H9 (cell line): ENCODE results near the gene CDK14. TPM values are rescaled to one million over a fixed set of nuclear protein-coding genes. Genes with fewer than 3 reads are reported as not detected.
"Not testable (repeated sequence)": the region's sequence is repeated elsewhere in the genome, so short reads cannot be mapped to it uniquely, and the experiment has no call there.

Experiments used
- DNase-seq: peaks from one replicate; pipeline ENCODE4 v3.0.0-alpha.2; 2017
- H2AFZ ChIP-seq: one replicate; pipeline ENCODE4 v1.6.1; 2013; ENCODE audit warnings: mild to moderate bottlenecking, low read length, control low read depth, moderate library complexity
- H2AK5ac ChIP-seq: 2 replicates; pipeline ENCODE4 v1.6.1; 2013; ENCODE audit warnings: low read length, control low read depth, mixed read lengths; ENCODE audit not compliant: insufficient read length
- H2BK120ac ChIP-seq: one replicate; pipeline ENCODE4 v1.6.1; 2013; ENCODE audit warnings: low read depth, mild to moderate bottlenecking, low read length, control low read depth, inconsistent platforms; ENCODE audit not compliant: poor library complexity, severe bottlenecking
- H2BK12ac ChIP-seq: 2 replicates; pipeline ENCODE4 v1.6.1; 2013; ENCODE audit warnings: low read length, control low read depth, mixed read lengths, low read depth; ENCODE audit not compliant: insufficient read length
- H2BK15ac ChIP-seq: 2 replicates; pipeline ENCODE4 v1.6.1; 2013; ENCODE audit warnings: low read depth, low read length, control low read depth
- H2BK20ac ChIP-seq: one replicate; pipeline ENCODE4 v1.6.1; 2013; ENCODE audit warnings: low read depth, mild to moderate bottlenecking, low read length, control low read depth, inconsistent platforms; ENCODE audit not compliant: poor library complexity, severe bottlenecking
- H2BK5ac ChIP-seq: 2 replicates; pipeline ENCODE4 v1.6.1; 2013; ENCODE audit warnings: low read length, control low read depth, mixed read lengths; ENCODE audit not compliant: insufficient read length
- H3K14ac ChIP-seq: 2 replicates; pipeline ENCODE4 v1.6.1; 2013; ENCODE audit warnings: low read length, control low read depth; ENCODE audit not compliant: insufficient read depth
- H3K18ac ChIP-seq: 2 replicates; pipeline ENCODE4 v1.6.1; 2013; ENCODE audit warnings: low read depth, mild to moderate bottlenecking, mixed read lengths, low read length, control low read depth; ENCODE audit not compliant: insufficient read length
- H3K23ac ChIP-seq: 2 replicates; pipeline ENCODE4 v1.6.1; 2013; ENCODE audit warnings: low read length, control low read depth, mixed read lengths, low read depth; ENCODE audit not compliant: insufficient read length
- H3K23me2 ChIP-seq: 2 replicates; pipeline ENCODE4 v1.6.1; 2013; ENCODE audit warnings: low read depth, mild to moderate bottlenecking, mixed read lengths, low read length, control low read depth; ENCODE audit not compliant: insufficient read length, poor library complexity, severe bottlenecking
- H3K27ac ChIP-seq: 2 replicates; pipeline ENCODE4 v1.5.1; 2013; ENCODE audit warnings: low read length, control low read depth, mixed read lengths, low read depth; ENCODE audit not compliant: insufficient read length
- H3K27me3 ChIP-seq: 2 replicates; pipeline ENCODE4 v1.6.1; 2013; ENCODE audit warnings: low read length, control low read depth, inconsistent platforms; ENCODE audit not compliant: insufficient read depth
- H3K4ac ChIP-seq: 2 replicates; pipeline ENCODE4 v1.6.1; 2013; ENCODE audit warnings: low read depth, mild to moderate bottlenecking, control low read depth, inconsistent platforms, low read length, moderate library complexity
- H3K4me1 ChIP-seq: 2 replicates; pipeline ENCODE4 v1.6.1; 2013; ENCODE audit warnings: low read length, control low read depth, inconsistent platforms; ENCODE audit not compliant: insufficient read depth
- H3K4me2 ChIP-seq: 2 replicates; pipeline ENCODE4 v1.6.1; 2013; ENCODE audit warnings: low read length, control low read depth, mixed read lengths; ENCODE audit not compliant: insufficient read length, insufficient read depth
- H3K56ac ChIP-seq: 2 replicates; pipeline ENCODE4 v1.6.1; 2013; ENCODE audit warnings: low read depth, mild to moderate bottlenecking, mixed read lengths, low read length, control low read depth; ENCODE audit not compliant: insufficient read length
- H3K79me1 ChIP-seq: 2 replicates; pipeline ENCODE4 v1.6.1; 2013; ENCODE audit warnings: low read depth, mild to moderate bottlenecking, moderate library complexity, low read length, control low read depth, inconsistent platforms; ENCODE audit not compliant: insufficient read depth, poor library complexity, severe bottlenecking
- H3K79me2 ChIP-seq: 2 replicates; pipeline ENCODE4 v1.6.1; 2013; ENCODE audit warnings: low read length, control low read depth, inconsistent platforms; ENCODE audit not compliant: insufficient read depth
- H3K9ac ChIP-seq: 2 replicates; pipeline ENCODE4 v1.6.1; 2013; ENCODE audit warnings: low read length, control low read depth, mixed read lengths; ENCODE audit not compliant: insufficient read length; ENCODE audit errors: extremely low read depth
- H3K9me3 ChIP-seq: one replicate; pipeline ENCODE4 v1.6.1; 2013; ENCODE audit warnings: low read depth, low read length, inconsistent platforms; ENCODE audit not compliant: control insufficient read depth
- H3T11ph ChIP-seq: one replicate; pipeline ENCODE4 v1.6.1; 2013; ENCODE audit warnings: mild to moderate bottlenecking, low read length, control low read depth, inconsistent platforms
- H4K20me1 ChIP-seq: one replicate; pipeline ENCODE4 v1.6.1; 2013; ENCODE audit not compliant: control insufficient read depth, insufficient read length, insufficient read depth
- H4K5ac ChIP-seq: 2 replicates; pipeline ENCODE4 v1.6.1; 2013; ENCODE audit warnings: low read depth, mild to moderate bottlenecking, mixed read lengths, low read length, control low read depth; ENCODE audit not compliant: insufficient read length
- H4K8ac ChIP-seq: replicated peaks from 2 replicates; pipeline ENCODE4 v1.6.1; 2013; ENCODE audit warnings: low read length, control low read depth, mixed read lengths, low read depth; ENCODE audit not compliant: insufficient read length
- H4K91ac ChIP-seq: 2 replicates; pipeline ENCODE4 v1.6.1; 2013; ENCODE audit warnings: low read depth, mild to moderate bottlenecking, moderate library complexity, mixed read lengths, low read length, control low read depth; ENCODE audit not compliant: insufficient read length
- H3K27ac Mint-ChIP-seq, 3 experiments: 2 replicates in 2 of 3; 3 replicates in 1 of 3; pipeline ENCODE4 v1.8.0; 2020 to 2021; ENCODE audit warnings: mixed read lengths in 3 of 3, mild to moderate bottlenecking in 1 of 3, moderate library complexity in 1 of 3
- H3K27me3 Mint-ChIP-seq: 2 replicates; pipeline ENCODE4 v1.8.0; 2021; ENCODE audit warnings: low read depth, mild to moderate bottlenecking, moderate library complexity, mixed read lengths
- H3K36me3 Mint-ChIP-seq, 3 experiments: 2 replicates in 2 of 3; 3 replicates in 1 of 3; pipeline ENCODE4 v1.8.0; 2020 to 2021; ENCODE audit warnings: low read depth in 3 of 3, mixed read lengths in 3 of 3; ENCODE audit not compliant: insufficient read depth in 1 of 3
- H3K4me1 Mint-ChIP-seq, 2 experiments: 2 replicates each; pipeline ENCODE4 v1.8.0; 2020; ENCODE audit warnings: mixed read lengths in 2 of 2
- H3K4me3 Mint-ChIP-seq, 2 experiments: 2 replicates in 1 of 2; 3 replicates in 1 of 2; pipeline ENCODE4 v1.8.0; 2020 to 2021; ENCODE audit warnings: mild to moderate bottlenecking in 2 of 2, mixed read lengths in 2 of 2, moderate library complexity in 1 of 2
- H3K9me3 Mint-ChIP-seq, 2 experiments: 2 replicates in 1 of 2; 3 replicates in 1 of 2; pipeline ENCODE4 v1.8.0; 2020; ENCODE audit warnings: mild to moderate bottlenecking in 2 of 2, mixed read lengths in 2 of 2, moderate library complexity in 1 of 2
- CTCF ChIP-seq: fragments of 200-600 bp; sonication (generic); conservative IDR thresholded peaks from 3 replicates; pipeline ENCODE4 v1.8.0; 2021; ENCODE audit warnings: antibody characterized with exemption, mild to moderate bottlenecking
- WGBS: extraction: QIAGEN DNeasy Blood & Tissue Kit; methylation state at CpG from one replicate; pipeline ENCODE4 v1.1.7; 2013; ENCODE audit warnings: missing lambda C conversion rate, low lambda C conversion rate, mixed read lengths; ENCODE audit not compliant: insufficient read length; ENCODE audit errors: extremely low coverage; 5-methylcytosine and 5-hydroxymethylcytosine counted together
- total RNA-seq: library from RNA; stranded (reverse); gene quantifications from 2 replicates; pipeline ENCODE4 v1.2.1, GENCODE V29; 2021

Gene CDK14
- total RNA-seq, 1 experiment from 2014 or later, result 23.9 TPM

GRCh38 chr7:90928700-90929424 is 332.7 kb downstream of the CDK14 start:
- H2BK5ac ChIP-seq, H2BK20ac ChIP-seq, H3K36me3 Mint-ChIP-seq, H3T11ph ChIP-seq, H3K4me3 Mint-ChIP-seq, H2BK15ac ChIP-seq, H3K9ac ChIP-seq, H3K9me3 Mint-ChIP-seq, H3K27me3 Mint-ChIP-seq, H3K9me3 ChIP-seq, H3K4ac ChIP-seq, H3K27me3 ChIP-seq, H2AK5ac ChIP-seq, H3K18ac ChIP-seq, H3K4me1 ChIP-seq, H4K20me1 ChIP-seq, H3K23ac ChIP-seq, H3K56ac ChIP-seq, H3K79me2 ChIP-seq, H3K4me1 Mint-ChIP-seq, H3K4me2 ChIP-seq, H2AFZ ChIP-seq, H3K14ac ChIP-seq, H3K23me2 ChIP-seq, H3K27ac ChIP-seq, H4K91ac ChIP-seq, H3K79me1 ChIP-seq, H4K8ac ChIP-seq, H4K5ac ChIP-seq, H2BK12ac ChIP-seq, H2BK120ac ChIP-seq: not testable (repeated sequence)
- peak; percentile 51; the same call in 2 of the 3 replicates for TF ChIP-seq CTCF
- WGBS, result no CpG with 5 or more reads among the region's 13 CpGs
- peak; percentile 66 for DNase-seq
- H3K27ac Mint-ChIP-seq, result 0 out of 7 replicates have a peak overlapping the region, but pooled peaks of 1 of the 3 experiments have one; percentile 49
